DMS 273 (cell line): ENCODE measurements around the gene FGD4.
A peak's percentile ranks its signal among the peaks of the same experiment; 100 is the strongest.

Experiments
- DNase-seq: peaks from one replicate; lab custom pipeline; 2025; ENCODE audit not compliant: unreplicated experiment; lab: John Stamatoyannopoulos, UW

The FGD4 gene

DNA sequence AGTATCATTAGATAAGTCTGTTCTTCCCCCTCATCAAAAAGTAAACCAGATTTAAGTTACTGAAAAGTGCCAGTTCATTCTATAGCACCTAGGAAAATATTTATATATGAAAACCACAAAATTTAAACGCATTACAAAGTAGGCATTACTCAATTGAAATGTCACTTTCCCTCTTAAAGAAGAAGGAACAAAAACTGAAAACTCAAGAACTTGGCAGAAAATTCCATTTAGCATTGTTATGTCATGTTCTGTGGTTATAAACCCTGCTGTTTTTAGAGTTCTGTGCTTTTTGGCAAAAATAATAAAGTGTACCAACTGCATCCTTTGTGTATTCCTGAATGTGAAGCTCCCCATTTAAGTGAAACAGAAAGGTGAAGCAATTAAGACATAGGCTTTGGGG, 3.6 kb downstream of the FGD4 start:
- DNase-seq = no peak

GRCh38 chr12:32407795-32408194, 8.4 kb downstream of the FGD4 start:
- no peak for DNase-seq

DNA sequence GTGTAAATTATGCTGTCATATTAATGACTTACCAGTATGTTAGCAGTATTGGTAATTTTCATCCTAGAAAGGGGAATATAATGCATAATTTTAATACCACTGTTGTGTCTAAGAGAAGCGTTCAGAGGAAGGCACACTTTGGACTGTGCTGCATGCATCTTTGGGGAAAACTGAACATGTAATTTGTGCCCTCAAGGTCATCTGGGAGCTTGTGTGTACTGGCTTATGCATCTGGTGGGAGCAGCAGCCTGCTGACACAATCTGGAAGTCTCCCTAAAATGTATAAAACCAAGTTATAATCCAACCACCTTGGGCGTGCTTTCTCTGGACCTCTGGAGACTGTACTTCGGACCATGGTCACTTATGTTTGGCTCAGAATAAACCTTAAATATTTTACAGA, 14.1 kb downstream of the FGD4 start:
- DNase-seq = peak; percentile 6

- no peak for DNase-seq
These were observed 18.9 kb downstream of the FGD4 start for GRCh38 chr12:32418221-32418620.

DNA sequence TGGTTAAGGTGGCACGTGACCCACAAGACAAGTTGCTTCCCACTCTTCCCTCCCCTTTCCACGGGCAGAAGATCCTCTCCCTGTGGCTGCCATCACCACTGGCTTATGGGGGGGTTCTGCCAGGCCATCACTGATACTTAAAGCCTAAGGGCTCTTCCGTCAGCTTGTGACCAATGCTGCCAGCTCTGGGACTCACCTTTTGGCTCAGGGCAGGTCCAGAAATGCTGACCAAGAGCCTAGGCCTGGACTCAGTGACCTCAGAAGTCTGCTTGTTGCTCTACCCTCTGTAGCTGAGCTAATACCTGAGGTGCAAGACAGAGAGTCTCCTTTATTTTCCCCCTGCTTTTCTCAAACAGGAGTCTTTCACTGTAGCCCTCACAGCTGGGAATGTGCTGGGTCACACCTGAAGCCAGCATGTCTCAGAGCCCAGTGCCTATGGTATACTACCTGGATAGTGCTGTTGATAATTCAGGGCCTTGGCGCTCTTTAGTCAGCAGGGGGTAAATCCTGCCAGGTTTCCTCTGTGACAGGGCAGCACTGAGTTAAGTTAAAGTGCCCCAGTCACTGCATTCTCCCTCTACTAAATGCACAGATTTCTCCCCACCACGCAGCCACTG, 19.7 kb downstream of the FGD4 start:
- DNase-seq = no peak

- DNase-seq = no peak
These were observed 20.2 kb downstream of the FGD4 start for GRCh38 chr12:32419520-32419960.

- DNase-seq = no peak
These were observed 21.0 kb downstream of the FGD4 start for GRCh38 chr12:32420356-32420755.

DNA sequence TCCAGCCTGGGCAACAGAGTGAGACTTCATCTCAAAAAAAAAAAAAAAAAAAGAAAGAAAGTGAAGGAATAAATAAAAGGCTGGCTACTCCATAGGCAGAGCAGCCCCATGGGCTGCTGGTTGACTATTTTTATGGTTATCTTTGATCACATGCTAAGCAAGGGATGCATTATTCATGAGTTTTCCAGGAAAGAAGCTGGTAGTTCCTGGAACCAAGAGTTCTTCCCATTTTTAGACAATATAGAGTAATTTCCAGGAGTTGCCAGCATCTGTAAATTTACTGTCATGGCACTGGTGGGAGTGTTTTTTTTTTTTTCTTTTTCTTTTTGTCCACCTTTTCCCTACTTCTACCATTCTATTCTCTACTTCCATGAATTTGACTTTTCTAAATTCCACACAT, 24.2 kb downstream of the FGD4 start:
- no peak for DNase-seq

GRCh38 chr12:32431025-32431424, 31.7 kb downstream of the FGD4 start:
- no peak for DNase-seq

- DNase-seq = no peak
These were observed 36.8 kb downstream of the FGD4 start for GRCh38 chr12:32435921-32436705.

DNA sequence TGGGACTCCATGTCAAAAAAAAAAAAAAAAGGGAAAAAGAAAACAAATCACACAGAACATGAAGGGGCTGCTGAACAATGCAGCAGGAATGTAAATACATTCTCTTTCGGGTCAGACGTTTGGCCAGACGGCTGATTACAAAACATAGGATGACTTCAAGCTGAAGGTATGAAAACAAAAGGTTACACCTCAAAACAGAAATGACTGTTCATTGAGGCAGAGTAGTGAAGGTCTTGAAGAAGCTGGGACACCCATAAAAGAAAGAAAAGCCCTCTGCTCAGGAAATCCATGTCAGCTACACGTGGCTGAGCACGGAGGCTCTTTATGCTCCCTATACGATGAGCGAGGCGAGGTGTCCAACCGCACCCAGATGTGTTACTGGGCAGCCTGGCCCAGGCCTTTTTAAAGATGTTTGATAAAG, 37.7 kb downstream of the FGD4 start:
- no peak for DNase-seq

- DNase-seq = no peak
These were observed 40.9 kb downstream of the FGD4 start for GRCh38 chr12:32440120-32440865.

GRCh38 chr12:32443491-32443890, 44.1 kb downstream of the FGD4 start:
- DNase-seq = no peak

- DNase-seq = peak; percentile 88
These were observed 45.5 kb downstream of the FGD4 start for GRCh38 chr12:32444895-32445294.

DNA sequence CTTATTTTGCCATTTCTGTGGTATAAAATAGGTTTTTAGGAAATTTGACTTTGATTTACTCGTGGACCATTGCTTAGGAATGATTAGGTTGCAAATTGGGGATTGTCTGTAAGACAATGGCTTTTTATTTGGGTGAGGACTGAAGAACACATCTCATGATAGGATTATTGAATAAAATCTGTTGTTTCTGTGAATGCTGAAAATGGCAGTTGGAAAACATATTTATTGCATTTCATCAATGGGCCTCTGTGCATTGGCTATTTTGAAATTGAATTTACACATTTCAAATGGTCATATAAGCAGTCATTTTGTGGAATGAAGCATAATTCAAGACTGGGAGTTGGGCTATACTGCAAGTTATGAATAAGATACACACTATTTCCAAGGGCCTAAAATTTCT, 46.0 kb downstream of the FGD4 start:
- no peak for DNase-seq

DNA sequence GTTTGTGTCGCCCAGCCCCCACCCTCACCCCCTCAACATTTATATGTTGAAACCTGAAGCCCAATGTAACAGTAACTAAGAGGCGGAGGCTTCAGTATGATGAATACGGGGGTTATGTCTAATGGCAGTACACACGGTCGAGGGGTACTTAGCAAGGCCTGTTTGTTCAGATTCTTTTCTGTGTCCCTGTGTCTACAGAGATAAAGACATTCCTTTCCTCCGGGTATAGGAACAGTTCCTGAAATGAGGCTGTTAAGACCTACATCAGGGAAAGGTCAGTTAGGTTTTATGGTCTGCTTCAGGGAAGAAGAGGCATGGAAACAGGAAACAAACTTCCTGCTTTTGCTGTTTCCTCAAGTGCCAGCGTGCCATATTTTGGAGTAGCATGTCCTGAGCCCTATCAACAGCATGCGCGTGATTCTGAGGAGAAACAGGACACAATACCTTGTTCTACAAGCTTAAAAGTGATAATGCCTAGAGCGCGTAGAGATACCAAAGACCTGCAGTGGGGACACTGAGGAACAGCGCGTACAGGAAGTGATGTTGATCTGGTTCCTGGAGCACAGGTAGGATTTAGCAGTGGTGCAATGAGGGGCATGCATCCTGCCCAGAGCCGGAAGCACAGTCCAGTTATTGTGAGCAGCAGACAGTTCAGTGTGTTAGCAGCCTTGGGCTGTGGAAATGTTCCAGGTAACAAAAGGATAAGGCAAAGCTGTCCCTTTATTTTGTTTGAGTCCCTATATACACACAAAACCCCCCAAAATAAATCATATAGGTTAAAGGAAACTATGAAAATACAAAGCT, 47.2 kb downstream of the FGD4 start:
- no peak for DNase-seq

GRCh38 chr12:32448586-32448985, 49.2 kb downstream of the FGD4 start:
- no peak for DNase-seq

DNA sequence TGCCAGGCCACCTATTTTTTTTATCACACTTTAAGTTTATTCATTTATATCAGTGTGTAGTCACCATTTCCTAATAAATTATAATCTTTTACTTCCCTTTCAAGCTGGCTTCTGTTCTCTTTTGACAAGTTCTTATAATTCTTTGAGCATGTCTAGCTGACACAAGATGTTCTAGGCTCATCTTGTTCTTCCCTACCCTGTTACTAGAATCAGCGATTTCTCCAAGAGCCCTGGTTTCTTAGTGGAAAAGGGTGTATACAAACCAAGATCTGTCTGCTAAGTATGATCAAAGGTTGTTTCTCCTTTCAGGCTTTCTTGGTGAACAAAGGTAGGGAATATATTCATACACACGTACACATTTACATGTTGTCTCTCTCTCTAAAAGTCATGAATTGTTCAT, 51.0 kb downstream of the FGD4 start:
- no peak for DNase-seq

DNA sequence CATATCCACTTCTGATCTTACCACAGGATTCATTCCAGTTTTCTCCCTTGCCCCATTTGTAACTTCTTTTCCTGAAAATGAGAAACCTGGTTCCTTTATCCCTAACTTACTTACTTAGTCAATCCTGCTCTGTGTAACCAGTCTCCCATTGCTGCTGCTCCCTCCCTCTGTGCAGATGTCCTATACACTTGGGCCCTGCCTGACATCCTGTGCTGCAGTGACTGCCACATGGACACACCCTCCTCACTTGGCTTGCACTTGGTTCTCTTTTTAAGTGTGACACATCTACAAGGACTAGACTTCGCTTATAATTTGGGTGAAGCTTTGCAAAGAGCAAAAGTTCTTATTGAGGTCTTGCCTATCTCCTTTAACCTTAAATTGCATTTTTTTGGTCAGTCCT, 51.4 kb downstream of the FGD4 start:
- DNase-seq = no peak

DNA sequence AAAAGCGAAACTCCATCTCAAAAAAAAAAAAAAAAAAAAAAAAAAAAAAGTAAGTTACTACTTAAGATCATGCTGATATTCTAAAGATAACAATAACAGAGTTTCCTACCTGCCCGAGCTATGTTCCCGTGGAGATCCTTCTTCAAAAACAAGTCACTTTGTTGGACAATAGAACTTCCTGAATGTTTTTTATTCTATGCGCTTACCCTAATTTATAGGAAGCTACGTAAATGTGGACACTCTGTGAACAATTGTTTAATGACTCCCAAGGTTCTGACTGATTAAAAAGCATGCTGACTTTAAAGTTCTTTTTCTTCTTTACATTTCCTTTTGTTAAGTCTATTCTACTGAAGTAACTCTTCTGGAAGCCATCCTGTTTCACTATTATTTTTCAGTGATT, 52.5 kb downstream of the FGD4 start:
- DNase-seq = no peak

GRCh38 chr12:32454075-32454474, 54.7 kb downstream of the FGD4 start:
- no peak for DNase-seq
